HepG2 (cell line): ENCODE data around the gene HOXA4. TPM values are rescaled to one million over a fixed set of nuclear protein-coding genes. Genes with fewer than 3 reads are reported as not detected.
A peak's percentile ranks its signal among the peaks of the same experiment; 100 is the strongest.

Experiments used
- ARHGAP35 ChIP-seq: sonication (generic); formaldehyde crosslinking; IDR thresholded peaks from 2 replicates; pipeline ENCODE4 v1.9.0; 2022; ENCODE audit warnings: mild to moderate bottlenecking, inconsistent platforms, moderate library complexity, missing genetic modification reagents, borderline replicate concordance
- ARID3A ChIP-seq: IDR thresholded peaks from 2 replicates; pipeline ENCODE4 v1.6.1; 2012; ENCODE audit warnings: low read depth, low read length, improper control_type of control experiment
- CBX1 ChIP-seq: IDR thresholded peaks from one replicate; pipeline ENCODE4 v1.6.1; 2016; ENCODE audit warnings: antibody characterized with exemption, low read depth
- ELF1 ChIP-seq: sonication (generic); formaldehyde crosslinking; IDR thresholded peaks from 2 replicates; pipeline ENCODE4 v1.4.0; 2020; ENCODE audit warnings: missing genetic modification reagents
- EP300 ChIP-seq, 3 experiments: sonication (generic) in 1 of 3; formaldehyde crosslinking in 1 of 3; IDR thresholded peaks; 2 replicates each; pipeline versions ENCODE4 v1.5.1 to v1.6.1; 2011 to 2020; ENCODE audit warnings: low read depth in 2 of 3, low read length in 2 of 3, borderline replicate concordance in 1 of 3, improper control_type of control experiment in 1 of 3, mild to moderate bottlenecking in 1 of 3, missing genetic modification reagents in 1 of 3, moderate library complexity in 1 of 3
- KDM4B ChIP-seq: sonication (generic); formaldehyde crosslinking; IDR thresholded peaks from 2 replicates; pipeline ENCODE4 v1.4.0; 2020; ENCODE audit warnings: missing genetic modification reagents
- NONO ChIP-seq, 2 experiments: fragments of 450-650 bp in 1 of 2; sonication (generic) in 1 of 2; formaldehyde crosslinking in 1 of 2; IDR thresholded peaks in 1 of 2; conservative IDR thresholded peaks in 1 of 2; 2 replicates each; pipeline versions ENCODE4 v1.6.1 to v1.8.0; 2017 to 2022; ENCODE audit warnings: mild to moderate bottlenecking in 1 of 2, missing genetic modification reagents in 1 of 2, moderate library complexity in 1 of 2
- PRPF4 ChIP-seq: fragments of 200-400 bp; formaldehyde crosslinking; IDR thresholded peaks from 2 replicates; pipeline ENCODE4 v1.6.1; 2016; ENCODE audit warnings: low read length, low read depth; ENCODE audit not compliant: poor library complexity, severe bottlenecking
- REPIN1 ChIP-seq: sonication (generic); formaldehyde crosslinking; IDR thresholded peaks from 2 replicates; pipeline ENCODE4 v1.8.0; 2022; ENCODE audit warnings: missing genetic modification reagents, low read depth, mild to moderate bottlenecking, borderline replicate concordance
- RXRB ChIP-seq: IDR thresholded peaks from 2 replicates; pipeline ENCODE4 v1.6.1; 2016; ENCODE audit warnings: borderline replicate concordance, missing genetic modification reagents, missing compliant biosample characterization
- SKI ChIP-seq: fragments of 450-650 bp; IDR thresholded peaks from one replicate; pipeline ENCODE4 v1.6.1; 2018; ENCODE audit warnings: mild to moderate bottlenecking; ENCODE audit not compliant: partially characterized antibody
- TAF1 ChIP-seq: sonication (generic); formaldehyde crosslinking; IDR thresholded peaks from 2 replicates; pipeline ENCODE4 v1.4.0; 2020; ENCODE audit warnings: missing genetic modification reagents
- ZKSCAN1 ChIP-seq: fragments of 150-350 bp; IDR thresholded peaks from 2 replicates; pipeline ENCODE4 v1.6.1; 2014; ENCODE audit warnings: low read length
- ZNF234 ChIP-seq: sonication (generic); formaldehyde crosslinking; conservative IDR thresholded peaks from 2 replicates; pipeline ENCODE4 v1.5.1; 2020; ENCODE audit warnings: mild to moderate bottlenecking, missing genetic modification reagents
- ZNF337 ChIP-seq: sonication (generic); formaldehyde crosslinking; IDR thresholded peaks from 2 replicates; pipeline ENCODE4 v1.5.1; 2020; ENCODE audit warnings: missing genetic modification reagents, low read depth, mild to moderate bottlenecking, borderline replicate concordance
- ZNF34 ChIP-seq: sonication (generic); formaldehyde crosslinking; IDR thresholded peaks from 2 replicates; pipeline ENCODE4 v1.4.0; 2020; ENCODE audit warnings: mild to moderate bottlenecking, missing genetic modification reagents, borderline replicate concordance
- polyA plus RNA-seq, 8 experiments: library from polyadenylated mRNA; depleted of rRNA in 3 of 8; stranded (reverse) in 7 of 8; unstranded in 1 of 8; fragments of >200 nt; fragmentation: Illumina TruSeq in 4 of 8; extraction: Trizol in 4 of 8; gene quantifications; 2 replicates each; pipeline versions ENCODE4 v1.2.1 to v1.2.3, GENCODE V29; 2011 to 2016; ENCODE audit warnings: low read depth in 4 of 8, missing spikeins in 1 of 8, mixed read lengths in 1 of 8; ENCODE audit not compliant: insufficient read depth in 1 of 8
- total RNA-seq, 5 experiments: library from RNA; depleted of rRNA; stranded (reverse); fragments of >200 nt; fragmentation: Illumina TruSeq; extraction: Trizol; gene quantifications; 2 replicates each; pipeline ENCODE4 v1.2.3, GENCODE V29; 2016; ENCODE audit warnings: low read depth in 1 of 5
- TF ChIP-seq, protein P1 (sequence below): sonication (generic); formaldehyde crosslinking; IDR thresholded peaks from 2 replicates; pipeline ENCODE4 v1.4.0; 2020; ENCODE audit warnings: mild to moderate bottlenecking, missing genetic modification reagents
- TF ChIP-seq, protein P2 (sequence below): IDR thresholded peaks from 2 replicates; pipeline ENCODE4 v1.6.1; 2016
- TF ChIP-seq, protein P3 (sequence below): sonication (generic); formaldehyde crosslinking; IDR thresholded peaks from 2 replicates; pipeline ENCODE4 v1.5.1; 2020; ENCODE audit warnings: mild to moderate bottlenecking, moderate library complexity, missing genetic modification reagents
- TF ChIP-seq, protein P4 (sequence below): sonication (generic); formaldehyde crosslinking; IDR thresholded peaks from 2 replicates; pipeline ENCODE4 v1.8.0; 2022; ENCODE audit warnings: mild to moderate bottlenecking, missing genetic modification reagents, borderline replicate concordance

The HOXA4 gene
- total and polyA plus RNA-seq, 2 of the 13 experiments (the other 11 are each of a cell fraction or from before 2014, with no cell fraction given), result 2.4 to 5.4 TPM

- TF ChIP-seq, protein P1, sequence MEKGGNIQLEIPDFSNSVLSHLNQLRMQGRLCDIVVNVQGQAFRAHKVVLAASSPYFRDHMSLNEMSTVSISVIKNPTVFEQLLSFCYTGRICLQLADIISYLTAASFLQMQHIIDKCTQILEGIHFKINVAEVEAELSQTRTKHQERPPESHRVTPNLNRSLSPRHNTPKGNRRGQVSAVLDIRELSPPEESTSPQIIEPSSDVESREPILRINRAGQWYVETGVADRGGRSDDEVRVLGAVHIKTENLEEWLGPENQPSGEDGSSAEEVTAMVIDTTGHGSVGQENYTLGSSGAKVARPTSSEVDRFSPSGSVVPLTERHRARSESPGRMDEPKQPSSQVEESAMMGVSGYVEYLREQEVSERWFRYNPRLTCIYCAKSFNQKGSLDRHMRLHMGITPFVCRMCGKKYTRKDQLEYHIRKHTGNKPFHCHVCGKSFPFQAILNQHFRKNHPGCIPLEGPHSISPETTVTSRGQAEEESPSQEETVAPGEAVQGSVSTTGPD (CRISPR knock-in tag), result peak; percentile 64; the same call in 1 of the 2 replicates
- no peak for TF ChIP-seq ARHGAP35 (CRISPR knock-in tag)
- no peak for TF ChIP-seq ZNF234 (CRISPR knock-in tag)
- TF ChIP-seq ELF1 (CRISPR knock-in tag), result peak; percentile 64
- peak; percentile 88 for TF ChIP-seq TAF1
- TF ChIP-seq, protein P2, sequence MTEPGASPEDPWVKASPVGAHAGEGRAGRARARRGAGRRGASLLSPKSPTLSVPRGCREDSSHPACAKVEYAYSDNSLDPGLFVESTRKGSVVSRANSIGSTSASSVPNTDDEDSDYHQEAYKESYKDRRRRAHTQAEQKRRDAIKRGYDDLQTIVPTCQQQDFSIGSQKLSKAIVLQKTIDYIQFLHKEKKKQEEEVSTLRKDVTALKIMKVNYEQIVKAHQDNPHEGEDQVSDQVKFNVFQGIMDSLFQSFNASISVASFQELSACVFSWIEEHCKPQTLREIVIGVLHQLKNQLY (CRISPR knock-in tag), result 0 out of 2 replicates have a peak, but pooled peaks have one; percentile 20
- TF ChIP-seq ZNF337 (CRISPR knock-in tag), result no peak
- peak; percentile 23; the same call in 1 of the 2 replicates for TF ChIP-seq ARID3A
- TF ChIP-seq ZKSCAN1, result 0 out of 2 replicates have a peak, but pooled peaks have one; percentile 27
- TF ChIP-seq PRPF4, result no peak
- peak; percentile 67; the same call in 1 of the 2 replicates for TF ChIP-seq REPIN1 (CRISPR knock-in tag)
- TF ChIP-seq EP300 (IDR thresholded peaks at IDR 0.05; ENCODE audit: low read depth in 2 of 2, low read length in 2 of 2), result peak; percentile 64 to 79; a peak in 3 of 4 replicates
- peak; percentile 41; the same call in 1 of the 2 replicates for TF ChIP-seq EP300 (CRISPR knock-in tag; IDR thresholded peaks at IDR 0.05; ENCODE audit: borderline replicate concordance)
- TF ChIP-seq, protein P3, sequence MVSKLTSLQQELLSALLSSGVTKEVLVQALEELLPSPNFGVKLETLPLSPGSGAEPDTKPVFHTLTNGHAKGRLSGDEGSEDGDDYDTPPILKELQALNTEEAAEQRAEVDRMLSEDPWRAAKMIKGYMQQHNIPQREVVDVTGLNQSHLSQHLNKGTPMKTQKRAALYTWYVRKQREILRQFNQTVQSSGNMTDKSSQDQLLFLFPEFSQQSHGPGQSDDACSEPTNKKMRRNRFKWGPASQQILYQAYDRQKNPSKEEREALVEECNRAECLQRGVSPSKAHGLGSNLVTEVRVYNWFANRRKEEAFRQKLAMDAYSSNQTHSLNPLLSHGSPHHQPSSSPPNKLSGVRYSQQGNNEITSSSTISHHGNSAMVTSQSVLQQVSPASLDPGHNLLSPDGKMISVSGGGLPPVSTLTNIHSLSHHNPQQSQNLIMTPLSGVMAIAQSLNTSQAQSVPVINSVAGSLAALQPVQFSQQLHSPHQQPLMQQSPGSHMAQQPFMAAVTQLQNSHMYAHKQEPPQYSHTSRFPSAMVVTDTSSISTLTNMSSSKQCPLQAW, result peak; percentile 96
- TF ChIP-seq, protein P4, sequence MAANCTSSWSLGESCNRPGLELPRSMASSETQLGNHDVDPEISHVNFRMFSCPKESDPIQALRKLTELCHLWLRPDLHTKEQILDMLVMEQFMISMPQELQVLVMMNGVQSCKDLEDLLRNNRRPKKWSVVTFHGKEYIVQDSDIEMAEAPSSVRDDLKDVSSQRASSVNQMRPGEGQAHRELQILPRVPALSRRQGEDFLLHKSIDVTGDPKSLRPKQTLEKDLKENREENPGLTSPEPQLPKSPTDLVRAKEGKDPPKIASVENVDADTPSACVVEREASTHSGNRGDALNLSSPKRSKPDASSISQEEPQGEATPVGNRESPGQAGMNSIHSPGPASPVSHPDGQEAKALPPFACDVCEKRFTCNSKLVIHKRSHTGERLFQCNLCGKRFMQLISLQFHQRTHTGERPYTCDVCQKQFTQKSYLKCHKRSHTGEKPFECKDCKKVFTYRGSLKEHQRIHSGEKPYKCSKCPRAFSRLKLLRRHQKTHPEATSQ (CRISPR knock-in tag), result 0 out of 2 replicates have a peak, but pooled peaks have one; percentile 49
- TF ChIP-seq RXRB (CRISPR knock-in tag), result peak; percentile 58; the same call in 1 of the 2 replicates
- TF ChIP-seq SKI, result peak; percentile 39
- TF ChIP-seq ZNF34 (CRISPR knock-in tag), result peak; percentile 53; the same call in 1 of the 2 replicates
- TF ChIP-seq CBX1, result peak; percentile 54
- no peak for TF ChIP-seq KDM4B (CRISPR knock-in tag)
- no peak for TF ChIP-seq NONO (IDR thresholded peaks at IDR 0.05)
- TF ChIP-seq NONO (CRISPR knock-in tag; conservative IDR thresholded peaks at IDR 0.05), result 0 out of 2 replicates have a peak, but pooled peaks have one; percentile 44
These were observed 8.3 kb downstream of the HOXA4 start (continued) for GRCh38 chr7:27122077-27122910.
